ENCODE results near the gene MDM2. TPM values are rescaled to one million over a fixed set of nuclear protein-coding genes. Genes with fewer than 3 reads are reported as not detected.

Gene MDM2
- total and polyA plus RNA-seq, 10 of the 15 experiments (the other 5 are each of a cell fraction or from before 2014, with no cell fraction given) = 48.2 to 174 (median 85.0) TPM

DNA sequence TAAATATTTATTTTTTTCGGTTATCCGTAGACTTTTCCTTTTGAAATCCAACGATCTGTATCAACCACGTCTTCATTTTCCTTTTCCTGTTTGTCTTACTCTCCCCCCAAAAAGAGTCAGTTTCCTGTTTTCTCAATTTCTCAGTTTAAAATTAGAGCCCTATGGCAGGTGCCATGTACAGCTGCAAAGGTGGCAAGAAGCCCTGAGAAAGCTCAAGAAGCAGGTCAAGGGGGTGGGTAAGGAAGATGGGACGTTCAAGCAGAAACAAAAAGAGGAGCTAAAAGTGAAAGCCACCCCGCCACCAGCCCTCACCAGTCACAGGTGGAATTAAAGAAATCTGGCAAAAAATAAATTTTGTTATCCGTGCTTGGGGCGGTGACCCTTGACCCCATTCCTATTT is 35.3 kb upstream of the MDM2 start:
- peak overlapping the region; percentile 3; the same call in 1 of the 2 replicates for H3K4me3 ChIP-seq
- peak overlapping the region; percentile 65 for H3K4me2 ChIP-seq (ENCODE audit: control insufficient read depth, insufficient read depth)
- FAIRE-seq (no peak), ATAC-seq (peak; percentile 49; the same call in 2 of the 3 replicates), DNase-seq (ENCODE audit: low read depth, low spot score) (peak; percentile 20)
- BruUV-seq (replicated peaks) = no TSS peak
- peaks cover 6% of the 10 kb centered on the region; the same call in 1 of the 2 replicates for H3K4me1 ChIP-seq (ENCODE audit: control insufficient read depth, insufficient read depth, low read length)
- in situ Hi-C loops (cut with MboI) = no loop called here
- H4K20me1 ChIP-seq (ENCODE audit: control insufficient read depth, insufficient read depth) = no peaks in the 10 kb centered on the region
- peak overlapping the region; percentile 50 for H2AFZ ChIP-seq (ENCODE audit: control insufficient read depth, low read depth, low read length)
- peak overlapping the region; percentile 19; the same call in 1 of the 2 replicates for H3K27ac ChIP-seq (ENCODE audit: control insufficient read depth, insufficient read depth)
- ChIA-PET RAD21 (ENCODE audit: unreplicated experiment) (no interaction called here), POLR2A (interaction anchor here (0.5 to 1.2 kb wide), 2 partner anchors 27 to 415 kb away, joined by 3 to 6 read pairs; partner anchors contain the start of gene SLC35E3), CTCF (interaction anchor here (1.2 to 1.3 kb wide), 3 partner anchors 9 to 45 kb away, joined by 3 to 4 read pairs (median 3); no protein-coding TSS in a partner anchor), SMC1A (ENCODE audit: uncharacterized antibody, unreplicated experiment) (interaction anchor here (0.8 to 1.2 kb wide), 3 partner anchors 11 to 46 kb away, joined by 3 to 4 read pairs (median 3); no protein-coding TSS in a partner anchor)
- H3K9ac ChIP-seq (ENCODE audit: control insufficient read depth, insufficient read depth, low read length) = peak overlapping the region; percentile 21; the same call in 1 of the 2 replicates
- WGBS (ENCODE audit: insufficient coverage, insufficient replicate concordance, low lambda C conversion rate, missing lambda C conversion rate) = 4% methylated on average over 8 of the region's 8 CpGs
- H3K79me2 ChIP-seq (ENCODE audit: control insufficient read depth, insufficient read depth, low read length) = no peaks in the 10 kb centered on the region
- no peaks in the 10 kb centered on the region for H3K9me3 ChIP-seq (replicated peaks; ENCODE audit: control insufficient read depth, insufficient read depth, low read length)
- no peaks in the 10 kb centered on the region for H3K27me3 ChIP-seq (replicated peaks in 1 of 2; ENCODE audit: control insufficient read depth in 2 of 2, insufficient read depth in 2 of 2, low read length in 1 of 2)
- no peaks in the 10 kb centered on the region for H3K36me3 ChIP-seq (ENCODE audit: control insufficient read depth in 2 of 2, insufficient read depth in 2 of 2, low read length in 1 of 2)
- intact Hi-C loops (cut with micrococcal nuclease; ENCODE audit: unreplicated experiment) = no loop called here
- no peak for TF ChIP-seq NR2C2 (IDR thresholded peaks at IDR 0.05; ENCODE audit: borderline replicate concordance, control insufficient read depth, insufficient read length, low read depth)
- no peak for TF ChIP-seq E2F4 (IDR thresholded peaks at IDR 0.05; ENCODE audit: low read depth, low read length)
- no peak for TF ChIP-seq POLR2AphosphoS5 (IDR thresholded peaks at IDR 0.05; ENCODE audit: low read length)
- no peak for TF ChIP-seq CBX3 (IDR thresholded peaks at IDR 0.05; ENCODE audit: borderline replicate concordance, low read depth)
- TF ChIP-seq MYC (IDR thresholded peaks at IDR 0.05; ENCODE audit: insufficient read depth, insufficient read length, insufficient replicate concordance, low read length, severe bottlenecking) = no peak
- TF ChIP-seq, protein P1, sequence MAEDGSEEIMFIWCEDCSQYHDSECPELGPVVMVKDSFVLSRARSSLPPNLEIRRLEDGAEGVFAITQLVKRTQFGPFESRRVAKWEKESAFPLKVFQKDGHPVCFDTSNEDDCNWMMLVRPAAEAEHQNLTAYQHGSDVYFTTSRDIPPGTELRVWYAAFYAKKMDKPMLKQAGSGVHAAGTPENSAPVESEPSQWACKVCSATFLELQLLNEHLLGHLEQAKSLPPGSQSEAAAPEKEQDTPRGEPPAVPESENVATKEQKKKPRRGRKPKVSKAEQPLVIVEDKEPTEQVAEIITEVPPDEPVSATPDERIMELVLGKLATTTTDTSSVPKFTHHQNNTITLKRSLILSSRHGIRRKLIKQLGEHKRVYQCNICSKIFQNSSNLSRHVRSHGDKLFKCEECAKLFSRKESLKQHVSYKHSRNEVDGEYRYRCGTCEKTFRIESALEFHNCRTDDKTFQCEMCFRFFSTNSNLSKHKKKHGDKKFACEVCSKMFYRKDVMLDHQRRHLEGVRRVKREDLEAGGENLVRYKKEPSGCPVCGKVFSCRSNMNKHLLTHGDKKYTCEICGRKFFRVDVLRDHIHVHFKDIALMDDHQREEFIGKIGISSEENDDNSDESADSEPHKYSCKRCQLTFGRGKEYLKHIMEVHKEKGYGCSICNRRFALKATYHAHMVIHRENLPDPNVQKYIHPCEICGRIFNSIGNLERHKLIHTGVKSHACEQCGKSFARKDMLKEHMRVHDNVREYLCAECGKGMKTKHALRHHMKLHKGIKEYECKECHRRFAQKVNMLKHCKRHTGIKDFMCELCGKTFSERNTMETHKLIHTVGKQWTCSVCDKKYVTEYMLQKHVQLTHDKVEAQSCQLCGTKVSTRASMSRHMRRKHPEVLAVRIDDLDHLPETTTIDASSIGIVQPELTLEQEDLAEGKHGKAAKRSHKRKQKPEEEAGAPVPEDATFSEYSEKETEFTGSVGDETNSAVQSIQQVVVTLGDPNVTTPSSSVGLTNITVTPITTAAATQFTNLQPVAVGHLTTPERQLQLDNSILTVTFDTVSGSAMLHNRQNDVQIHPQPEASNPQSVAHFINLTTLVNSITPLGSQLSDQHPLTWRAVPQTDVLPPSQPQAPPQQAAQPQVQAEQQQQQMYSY (CRISPR knock-in tag; IDR thresholded peaks at IDR 0.05) = no peak
- TF ChIP-seq E2F8 (IDR thresholded peaks at IDR 0.05; ENCODE audit: low read depth, partially characterized antibody) = no peak
- 0 out of 4 replicates have a peak, but pooled peaks of 1 of the 2 experiments have one; percentile 20 for TF ChIP-seq ETV6 (conservative IDR thresholded peaks at IDR 0.05 in 1 of 2, IDR thresholded peaks at IDR 0.05 in 1 of 2; ENCODE audit: borderline replicate concordance in 1 of 2, low read depth in 1 of 2)
- TF ChIP-seq ZNF207 (IDR thresholded peaks at IDR 0.05; ENCODE audit: borderline replicate concordance) = no peak
- no peak for TF ChIP-seq HDAC6 (IDR thresholded peaks at IDR 0.05; ENCODE audit: unreplicated experiment)
- 0 out of 2 replicates have a peak, but pooled peaks have one; percentile 18 for TF ChIP-seq NR2F1 (conservative IDR thresholded peaks at IDR 0.05)
- no peak for TF ChIP-seq ATF2 (IDR thresholded peaks at IDR 0.05; ENCODE audit: low read length)
- no peak for TF ChIP-seq GABPA (IDR thresholded peaks at IDR 0.05; ENCODE audit: low read depth)

Data from GM12878 (cell line).